WTC11 (cell line): Measurements from ENCODE around the gene PLIN1. TPM values are rescaled to one million over a fixed set of nuclear protein-coding genes. Genes with fewer than 3 reads are reported as not detected.

Experiments
- ATAC-seq: fragments of 200-7000 bp; cut with Tn5 transposase; 2 replicates; pipeline ENCODE4 v1.10.0; 2021; ENCODE audit warnings: mild to moderate bottlenecking, moderate library complexity
- CTCF ChIA-PET: fragments of 300-600 bp; sonication (Branson Sonifier 250); formaldehyde crosslinking; loops from one replicate; lab custom pipeline; 2021; ENCODE audit warnings: antibody characterized with exemption; lab: Charles Lee
- POLR2A ChIA-PET: fragments of 350-600 bp; sonication (Branson Sonifier 250); formaldehyde crosslinking; loops from one replicate; lab custom pipeline; 2021; ENCODE audit warnings: antibody characterized with exemption; lab: Charles Lee
- DNase-seq: peaks from one replicate; pipeline ENCODE4 v3.0.0; 2021; ENCODE audit warnings: low spot score
- H3K27ac Mint-ChIP-seq: 2 replicates; pipeline ENCODE4 v1.8.0; 2021; ENCODE audit warnings: mixed read lengths
- H3K27me3 Mint-ChIP-seq: 2 replicates; pipeline ENCODE4 v1.8.0; 2021; ENCODE audit warnings: low read depth, mild to moderate bottlenecking, moderate library complexity, mixed read lengths
- H3K36me3 Mint-ChIP-seq: 2 replicates; pipeline ENCODE4 v1.8.0; 2021; ENCODE audit warnings: mixed read lengths
- H3K4me1 Mint-ChIP-seq: 2 replicates; pipeline ENCODE4 v1.8.0; 2022; ENCODE audit warnings: mixed read lengths
- H3K4me3 Mint-ChIP-seq: 2 replicates; pipeline ENCODE4 v1.8.0; 2021; ENCODE audit warnings: mild to moderate bottlenecking, moderate library complexity, mixed read lengths
- H3K9me3 Mint-ChIP-seq: 2 replicates; pipeline ENCODE4 v1.8.0; 2021; ENCODE audit warnings: mixed read lengths
- AFF4 ChIP-seq: sonication (generic); formaldehyde crosslinking; IDR thresholded peaks from 2 replicates; pipeline ENCODE4 v1.8.1; 2023; ENCODE audit warnings: mild to moderate bottlenecking, missing genetic modification reagents, borderline replicate concordance
- CTCF ChIP-seq: fragments of 200-600 bp; IDR thresholded peaks from 2 replicates; pipeline ENCODE4 v1.8.0; 2022; ENCODE audit warnings: antibody characterized with exemption
- E2F5 ChIP-seq: sonication (generic); formaldehyde crosslinking; IDR thresholded peaks from 2 replicates; pipeline ENCODE4 v1.8.1; 2022; ENCODE audit warnings: mild to moderate bottlenecking, moderate library complexity, missing genetic modification reagents
- ELF4 ChIP-seq: sonication (generic); formaldehyde crosslinking; IDR thresholded peaks from 2 replicates; pipeline ENCODE4 v1.8.1; 2022; ENCODE audit warnings: low read depth, mild to moderate bottlenecking, moderate library complexity, missing genetic modification reagents
- FOXP1 ChIP-seq: sonication (generic); formaldehyde crosslinking; IDR thresholded peaks from 2 replicates; pipeline ENCODE4 v1.8.0; 2022; ENCODE audit warnings: missing genetic modification reagents, mild to moderate bottlenecking, moderate library complexity, borderline replicate concordance
- JUN ChIP-seq: sonication (generic); formaldehyde crosslinking; IDR thresholded peaks from 2 replicates; pipeline ENCODE4 v1.8.0; 2023; ENCODE audit warnings: mild to moderate bottlenecking, missing genetic modification reagents
- MAX ChIP-seq: sonication (generic); formaldehyde crosslinking; IDR thresholded peaks from 2 replicates; pipeline ENCODE4 v1.8.0; 2022; ENCODE audit warnings: mild to moderate bottlenecking, missing genetic modification reagents
- MLX ChIP-seq: sonication (generic); formaldehyde crosslinking; IDR thresholded peaks from 2 replicates; pipeline ENCODE4 v1.8.1; 2023; ENCODE audit warnings: mild to moderate bottlenecking, missing genetic modification reagents, moderate library complexity
- NR3C1 ChIP-seq: sonication (generic); formaldehyde crosslinking; conservative IDR thresholded peaks from 2 replicates; pipeline ENCODE4 v1.8.1; 2023; ENCODE audit warnings: low read depth, mild to moderate bottlenecking, missing genetic modification reagents
- RELA ChIP-seq: sonication (generic); formaldehyde crosslinking; IDR thresholded peaks from 2 replicates; pipeline ENCODE4 v1.8.1; 2022; ENCODE audit warnings: missing genetic modification reagents, mild to moderate bottlenecking, borderline replicate concordance
- USF2 ChIP-seq: sonication (generic); formaldehyde crosslinking; IDR thresholded peaks from 2 replicates; pipeline ENCODE4 v1.8.1; 2023; ENCODE audit warnings: mild to moderate bottlenecking, missing genetic modification reagents, moderate library complexity
- ZMAT4 ChIP-seq: fragments of 250-450 bp; sonication (Bioruptor Pico); IDR thresholded peaks from 2 replicates; pipeline ENCODE4 v1.9.0; 2021; ENCODE audit warnings: mild to moderate bottlenecking
- ZNF121 ChIP-seq: sonication (generic); formaldehyde crosslinking; IDR thresholded peaks from 2 replicates; pipeline ENCODE4 v1.8.0; 2023; ENCODE audit warnings: missing genetic modification reagents
- ZNF281 ChIP-seq: sonication (generic); formaldehyde crosslinking; IDR thresholded peaks from 2 replicates; pipeline ENCODE4 v1.8.0; 2023; ENCODE audit warnings: mild to moderate bottlenecking, missing genetic modification reagents
- ZNF317 ChIP-seq: sonication (generic); formaldehyde crosslinking; IDR thresholded peaks from 2 replicates; pipeline ENCODE4 v1.8.1; 2023; ENCODE audit warnings: low read depth, mild to moderate bottlenecking, moderate library complexity, missing genetic modification reagents, borderline replicate concordance
- total RNA-seq: library from RNA; stranded (reverse); gene quantifications from 3 replicates; pipeline ENCODE4 v1.2.3, GENCODE V29; 2021

PLIN1 gene
- total RNA-seq, 1 experiment from 2014 or later, result 0.70 TPM

- peak; percentile 90 for ATAC-seq
- TF ChIP-seq FOXP1 (CRISPR knock-in tag) (peak; percentile 56; the same call in 1 of the 2 replicates), MLX (CRISPR knock-in tag) (no peak), JUN (CRISPR knock-in tag) (no peak), CTCF (peak; percentile 89), MAX (CRISPR knock-in tag) (0 out of 2 replicates have a peak, but pooled peaks have one; percentile 25), ZNF121 (CRISPR knock-in tag) (0 out of 2 replicates have a peak, but pooled peaks have one; percentile 8)
- no peak overlapping the region for H3K27ac Mint-ChIP-seq
- DNase-seq, result peak; percentile 95
- no peaks in the 10 kb centered on the region for H3K9me3 Mint-ChIP-seq
- CTCF ChIA-PET, result interaction anchor here (0.5 to 2.5 kb wide), 27 partner anchors 11 to 602 kb away, joined by 3 to 17 read pairs (median 4); partner anchors contain the start of genes POLG and TICRR
- H3K36me3 Mint-ChIP-seq, result peaks cover 22% of the 10 kb centered on the region
- H3K4me3 Mint-ChIP-seq, result peak overlapping the region; percentile 50
- no peaks in the 10 kb centered on the region for H3K27me3 Mint-ChIP-seq
- H3K4me1 Mint-ChIP-seq, result 0 out of 2 replicates have a peak, but pooled peaks cover 3% of the 10 kb centered on the region
- POLR2A ChIA-PET, result interaction anchor here (0.8 kb wide), 1 partner anchor 72 kb away, joined by 3 read pairs; the partner anchor contains the start of gene TICRR
Measured at GRCh38 chr15:89647191-89647851, 31.8 kb downstream of the PLIN1 start.

- H3K27ac Mint-ChIP-seq, result no peak overlapping the region
- H3K27me3 Mint-ChIP-seq, result no peaks in the 10 kb centered on the region
- ChIA-PET POLR2A (interaction anchor here (0.8 kb wide), 1 partner anchor 72 kb away, joined by 3 read pairs; the partner anchor contains the start of gene TICRR), CTCF (interaction anchor here (0.7 to 2.5 kb wide), 19 partner anchors 9 to 312 kb away, joined by 3 to 17 read pairs (median 4); partner anchors contain the start of genes POLG and TICRR)
- H3K36me3 Mint-ChIP-seq, result peaks cover 19% of the 10 kb centered on the region
- no peak for ATAC-seq
- DNase-seq, result no peak
- H3K4me3 Mint-ChIP-seq, result no peak overlapping the region
- no peak for TF ChIP-seq ZNF317
- no peak for TF ChIP-seq NR3C1
- TF ChIP-seq MAX (CRISPR knock-in tag), result no peak
- TF ChIP-seq AFF4 (CRISPR knock-in tag), result no peak
- no peak for TF ChIP-seq ZMAT4 (CRISPR knock-in tag)
- no peak for TF ChIP-seq ELF4 (CRISPR knock-in tag)
- no peak for TF ChIP-seq E2F5 (CRISPR knock-in tag)
- TF ChIP-seq USF2 (CRISPR knock-in tag), result no peak
- TF ChIP-seq RELA (CRISPR knock-in tag), result no peak
- no peak for TF ChIP-seq ZNF281
- H3K4me1 Mint-ChIP-seq, result 0 out of 2 replicates have a peak, but pooled peaks cover 3% of the 10 kb centered on the region
- H3K9me3 Mint-ChIP-seq, result no peaks in the 10 kb centered on the region
Measured at GRCh38 chr15:89646416-89647141, 32.6 kb downstream of the PLIN1 start.
